HG03045 (cell line): ENCODE data around the gene SYN1.
A peak's percentile ranks its signal among the peaks of the same experiment; 100 is the strongest.
"Not testable (repeated sequence)": the region's sequence is repeated elsewhere in the genome, so short reads cannot be mapped to it uniquely, and the experiment has no call there.

Experiments
- ATAC-seq: cut with Tn5 transposase; IDR thresholded peaks from one replicate; pipeline ENCODE4 v1.9.1; 2021; ENCODE audit warnings: mild to moderate bottlenecking, moderate library complexity; ENCODE audit not compliant: unreplicated experiment

SYN1 gene

DNA sequence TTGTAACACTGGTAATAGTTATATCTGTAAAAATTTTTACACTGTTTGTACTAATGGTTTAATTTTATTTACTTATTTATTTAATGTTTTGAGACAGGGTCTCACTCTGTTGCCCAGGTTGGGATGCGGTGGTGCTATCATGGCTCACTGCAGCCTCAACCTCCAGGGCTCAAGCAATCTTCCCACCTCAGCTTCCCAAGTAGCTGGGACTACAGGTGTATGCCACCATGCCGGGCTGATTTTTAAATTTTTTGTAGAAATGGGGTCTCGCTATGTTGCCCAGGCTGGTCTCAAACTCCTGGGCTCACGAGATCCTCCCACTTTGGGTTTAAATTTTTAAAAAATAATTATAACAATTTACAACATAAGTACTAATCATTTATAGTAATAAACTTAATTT, 16.5 kb downstream of the SYN1 start:
- ATAC-seq, result not testable (repeated sequence)

DNA sequence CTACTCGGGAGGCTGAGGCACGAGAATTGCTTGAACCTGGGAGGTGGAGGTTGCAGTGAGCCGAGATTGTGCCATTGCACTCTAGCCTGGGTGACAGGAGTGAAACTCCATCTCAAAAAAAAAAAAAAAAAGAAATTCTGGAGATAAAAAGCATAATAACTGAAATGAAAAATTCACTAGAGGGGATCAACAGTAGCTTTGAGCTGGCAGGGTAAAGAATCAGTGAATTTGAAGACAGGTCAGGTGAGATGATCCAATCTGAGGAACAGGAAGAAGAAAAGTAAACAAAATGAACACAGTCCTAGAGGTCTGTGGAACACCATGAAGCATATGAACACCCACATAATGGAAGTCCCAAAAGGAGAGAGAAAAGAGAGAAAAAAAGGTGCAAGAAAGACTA, 22.4 kb downstream of the SYN1 start:
- no peak for ATAC-seq

DNA sequence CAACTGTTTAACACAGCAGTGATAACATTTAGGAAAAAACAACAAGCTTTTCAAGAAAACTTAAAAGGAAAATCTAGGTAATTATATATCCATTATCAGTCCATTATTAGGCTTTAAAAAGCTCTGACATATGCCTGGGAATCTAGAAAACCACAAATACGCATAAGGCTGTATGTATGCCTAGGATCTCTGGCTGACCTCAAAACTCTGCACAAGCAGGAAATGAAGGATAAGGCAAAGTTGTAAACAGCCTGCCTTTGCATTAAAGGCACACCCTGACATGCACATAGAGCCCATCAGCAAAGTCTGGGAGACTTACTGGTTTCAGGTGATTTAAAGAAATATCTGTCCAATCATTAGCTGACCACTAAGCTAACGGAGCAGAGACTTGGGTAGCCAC, 23.4 kb downstream of the SYN1 start:
- ATAC-seq, result no peak

DNA sequence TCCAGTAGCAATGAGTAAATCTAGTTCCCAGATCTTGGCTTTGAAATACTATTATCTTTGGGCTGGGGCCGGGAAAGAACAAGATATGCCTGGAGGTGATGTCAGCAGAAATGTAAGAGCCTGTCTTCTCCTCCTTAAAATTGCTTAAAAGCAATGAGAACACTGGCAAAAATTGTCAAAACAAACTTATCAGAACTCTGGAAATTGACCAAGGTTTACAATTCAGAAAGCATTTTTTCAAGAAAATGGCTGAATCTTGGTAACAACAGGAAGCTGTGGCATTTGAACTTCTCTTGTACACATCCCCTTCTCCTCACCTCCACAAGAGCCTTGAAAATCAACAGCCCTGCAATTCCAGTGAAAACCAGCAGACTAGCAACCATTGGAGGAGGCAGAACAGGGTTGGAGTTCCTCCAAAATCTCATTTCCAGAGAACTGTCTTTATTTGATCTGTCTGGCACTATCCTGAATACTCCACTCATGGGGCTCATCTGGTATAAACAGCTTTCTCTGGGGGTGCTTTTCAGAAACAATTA, 23.9 kb downstream of the SYN1 start:
- ATAC-seq, result no peak

- ATAC-seq, result no peak
Observed at GRCh38 chrX:47593522-47593921, 26.1 kb downstream of the SYN1 start.

DNA sequence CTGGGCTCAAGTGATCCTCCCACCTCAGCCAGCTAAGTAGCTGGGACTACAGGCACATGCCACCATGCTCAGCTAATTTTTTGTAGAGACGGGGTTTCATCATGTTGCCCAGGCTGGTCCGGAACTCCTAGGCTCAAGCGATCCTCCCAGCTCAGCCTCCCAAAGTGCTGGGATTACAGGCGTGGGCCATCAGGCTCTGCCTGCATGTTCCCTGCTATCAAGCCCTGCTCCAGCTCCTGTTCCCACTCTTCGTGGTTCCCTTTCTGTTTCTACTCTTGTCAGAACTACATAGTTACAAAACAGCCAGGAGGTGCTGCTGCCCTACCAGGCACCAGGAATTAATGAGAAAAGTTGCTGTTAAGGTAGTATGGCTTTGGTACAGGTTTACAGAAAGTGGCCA, 28.7 kb downstream of the SYN1 start:
- no peak for ATAC-seq

DNA sequence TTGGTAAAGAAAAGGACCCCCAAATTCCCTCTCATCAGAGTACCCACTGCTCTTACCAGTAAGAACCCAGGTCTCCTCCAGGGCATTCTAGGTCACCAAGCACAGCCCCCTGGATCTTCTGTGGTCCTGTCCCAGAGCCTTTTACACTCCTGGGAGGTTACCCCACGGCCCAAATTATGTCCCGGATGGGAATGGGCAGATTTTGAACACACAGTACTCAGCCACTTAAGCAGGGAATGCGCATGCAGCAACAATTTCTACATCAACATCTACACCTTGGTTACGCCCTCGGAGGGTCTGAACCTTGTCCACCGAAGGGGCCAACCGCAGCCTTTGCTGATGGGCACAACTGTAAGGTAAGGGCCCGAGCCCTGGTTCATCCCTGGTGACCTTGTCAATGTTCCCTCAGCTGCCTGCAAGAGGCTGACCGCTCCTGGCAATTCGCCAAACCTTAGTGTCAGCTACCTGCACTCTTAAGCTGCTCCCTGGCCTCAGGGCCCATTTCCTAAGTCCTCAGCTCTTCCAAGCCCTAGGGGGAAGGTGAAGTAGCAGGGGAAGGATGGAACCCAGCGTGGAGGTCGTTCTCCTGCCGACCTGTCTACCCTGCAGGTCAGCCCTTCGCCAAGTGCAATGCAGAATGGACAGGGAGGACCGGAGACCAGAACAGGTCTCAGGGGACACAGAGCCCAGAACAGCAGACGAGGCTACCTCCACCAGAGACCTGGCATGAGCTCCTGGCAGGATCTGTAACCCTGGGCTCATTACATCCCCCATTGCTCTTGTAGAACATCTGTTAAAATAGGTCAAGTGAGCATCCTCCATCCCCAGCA, 31.5 kb downstream of the SYN1 start:
- ATAC-seq, result no peak

- ATAC-seq, result no peak
Observed at GRCh38 chrX:47587091-47587891, 32.4 kb downstream of the SYN1 start.

- no peak for ATAC-seq
Observed at GRCh38 chrX:47586043-47586787, 33.4 kb downstream of the SYN1 start.

- no peak for ATAC-seq
Observed at GRCh38 chrX:47585273-47585672, 34.4 kb downstream of the SYN1 start.

DNA sequence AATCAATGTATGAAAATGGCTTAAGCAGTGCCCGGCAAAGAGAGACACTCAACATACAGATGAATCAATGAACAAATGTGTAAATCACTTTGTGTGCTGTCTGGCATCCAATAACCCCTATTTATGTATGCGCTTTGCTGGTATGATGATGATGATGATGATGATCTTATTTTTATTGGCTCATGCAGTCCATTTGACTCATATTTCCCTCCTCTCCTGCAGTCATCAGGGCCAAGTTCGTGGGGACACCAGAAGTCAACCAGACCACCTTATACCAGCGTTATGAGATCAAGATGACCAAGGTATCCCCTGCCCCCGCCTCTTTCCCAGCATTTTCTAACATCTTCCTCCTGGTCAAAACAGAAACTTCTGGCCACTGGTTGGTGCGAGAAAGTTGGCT, 34.9 kb downstream of the SYN1 start:
- no peak for ATAC-seq

DNA sequence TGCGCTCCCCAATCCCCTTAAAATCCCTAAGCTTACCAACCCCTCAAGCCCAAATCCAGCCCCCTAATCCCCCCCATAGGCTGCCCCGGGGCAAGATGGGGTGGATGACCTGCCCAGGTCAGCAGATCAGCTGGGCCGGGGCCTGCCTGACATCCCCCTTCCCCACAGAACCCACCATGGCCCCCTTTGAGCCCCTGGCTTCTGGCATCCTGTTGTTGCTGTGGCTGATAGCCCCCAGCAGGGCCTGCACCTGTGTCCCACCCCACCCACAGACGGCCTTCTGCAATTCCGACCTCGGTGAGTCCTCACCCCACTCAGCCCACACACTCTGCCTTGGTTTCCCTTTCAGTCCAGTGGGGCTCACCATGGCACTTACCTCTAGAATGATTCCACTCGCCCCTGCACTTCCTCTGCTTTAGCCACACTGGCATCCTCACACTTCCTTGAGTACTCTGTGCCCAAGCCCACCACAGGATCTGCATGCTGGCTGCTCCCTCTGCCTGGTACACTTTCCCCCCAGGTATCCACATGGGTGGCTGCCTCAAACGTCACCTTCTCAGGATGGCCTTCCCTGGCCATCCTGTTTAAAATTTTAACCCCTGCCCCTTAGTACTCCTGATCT, 36.3 kb downstream of the SYN1 start:
- ATAC-seq, result no peak

- ATAC-seq, result peak; percentile 82
Observed at GRCh38 chrX:47581731-47582647, 37.7 kb downstream of the SYN1 start, which contains the start of gene TIMP1. TSS of gene TIMP1 (plus strand) at chrX:47582436. CDS start at chrX:47583416, 980 bp downstream.

DNA sequence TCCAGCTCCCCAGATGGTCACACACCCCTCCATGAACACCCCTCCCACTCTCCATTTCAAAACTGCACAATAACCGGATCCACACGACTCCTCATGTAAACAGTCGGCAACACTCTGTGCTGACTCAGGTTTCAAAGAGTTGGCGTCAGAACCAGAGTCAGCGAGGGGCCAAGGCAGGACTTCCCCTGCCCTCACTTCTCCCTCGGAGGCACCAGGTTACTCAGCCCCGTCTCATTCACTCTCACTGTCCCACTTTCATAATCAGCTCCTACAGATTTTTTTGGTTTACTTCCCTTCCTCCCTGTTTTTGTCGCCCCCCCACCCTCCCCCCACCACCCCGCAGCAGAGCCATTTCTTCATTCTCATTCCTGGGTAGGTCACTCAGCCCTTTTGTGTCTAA, 40.1 kb downstream of the SYN1 start:
- no peak for ATAC-seq

DNA sequence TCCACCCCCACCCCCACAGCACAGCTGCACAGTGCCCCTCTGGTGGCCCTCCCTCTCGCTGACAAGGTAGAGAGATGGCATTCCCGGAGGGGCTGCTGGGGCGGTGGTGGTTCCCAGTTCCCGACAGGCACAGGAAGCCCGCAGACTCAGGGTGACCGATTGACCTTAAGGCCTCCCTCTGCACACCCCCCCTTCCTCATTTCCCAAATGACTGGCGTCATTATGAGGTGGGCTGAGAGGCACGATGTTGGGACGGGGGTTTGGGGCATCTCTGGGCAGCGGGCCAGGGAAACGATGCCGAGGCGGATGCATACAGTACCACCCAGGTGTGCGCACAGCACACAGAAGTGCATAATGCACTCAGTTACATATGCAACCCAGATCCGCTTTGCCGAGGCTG, 41.0 kb downstream of the SYN1 start:
- ATAC-seq, result no peak

DNA sequence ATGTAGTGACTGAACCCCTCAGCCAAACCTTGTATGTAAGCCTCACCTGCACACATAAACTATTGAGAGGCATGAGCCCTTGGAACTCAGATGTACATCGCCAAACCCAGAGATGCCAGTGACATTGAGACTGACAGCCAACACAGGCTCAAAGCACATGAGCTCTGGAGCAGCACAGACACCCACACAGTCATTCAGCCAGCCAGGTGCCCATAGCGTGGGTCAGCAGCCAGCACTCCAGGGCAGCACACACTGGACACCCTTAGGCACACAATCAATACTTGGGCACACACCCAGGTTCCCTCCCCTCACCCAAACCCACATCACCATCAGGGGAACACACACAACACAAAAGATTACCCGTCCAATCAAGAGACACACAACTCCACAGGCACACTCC, 41.8 kb downstream of the SYN1 start:
- no peak for ATAC-seq

DNA sequence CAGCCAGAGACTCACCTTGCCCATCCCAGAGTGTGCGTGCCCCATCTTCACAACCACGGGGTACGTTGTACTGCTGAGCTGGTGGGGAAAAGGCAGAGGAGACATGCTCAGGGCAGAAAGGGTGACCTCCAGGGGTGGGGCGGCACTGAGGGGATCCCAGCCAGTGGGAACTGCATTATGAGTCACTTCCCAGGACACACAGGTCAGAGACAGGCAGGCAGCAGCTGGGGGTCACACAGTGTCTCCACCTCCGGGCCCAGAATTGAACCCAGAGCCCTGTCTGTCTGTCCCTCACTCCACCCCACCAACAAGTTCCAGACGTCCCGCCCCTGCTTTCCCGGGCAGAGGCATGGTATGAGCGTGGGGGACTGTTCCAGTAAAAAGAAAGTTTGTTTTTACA, 42.2 kb downstream of the SYN1 start:
- ATAC-seq, result no peak

- no peak for ATAC-seq
Observed at GRCh38 chrX:47576021-47576898, 43.4 kb downstream of the SYN1 start.
